HCT116 (cell line): ENCODE results near the gene ANKRD36C.

Experiments
- ATF3 ChIP-seq: IDR thresholded peaks from 2 replicates; pipeline ENCODE4 v1.6.1; 2012
- POLR2A ChIP-seq: IDR thresholded peaks from 2 replicates; pipeline ENCODE4 v1.7.0; 2011; ENCODE audit warnings: borderline replicate concordance; ENCODE audit not compliant: insufficient read depth, insufficient read length; ENCODE audit errors: extremely low read depth
- POLR2AphosphoS5 ChIP-seq: IDR thresholded peaks from 2 replicates; pipeline ENCODE4 v1.6.1; 2011; ENCODE audit warnings: mild to moderate bottlenecking, low read depth, low read length, moderate library complexity
- RAD21 ChIP-seq: IDR thresholded peaks from 2 replicates; pipeline ENCODE4 v1.6.1; 2012; ENCODE audit warnings: low read depth, mild to moderate bottlenecking
- SIN3A ChIP-seq: IDR thresholded peaks from 2 replicates; pipeline ENCODE4 v1.6.1; 2012; ENCODE audit warnings: low read depth
- SP1 ChIP-seq: IDR thresholded peaks from 2 replicates; pipeline ENCODE4 v1.6.1; 2012; ENCODE audit warnings: low read depth
- YY1 ChIP-seq: IDR thresholded peaks from 2 replicates; pipeline ENCODE4 v1.6.1; 2011; ENCODE audit warnings: low read length, low read depth, moderate library complexity, mild to moderate bottlenecking; ENCODE audit not compliant: insufficient replicate concordance; ENCODE audit errors: extremely low read depth
- ZFX ChIP-seq: fragments of 450-650 bp; IDR thresholded peaks from 2 replicates; pipeline ENCODE4 v1.6.1; 2017
- TF ChIP-seq, protein P1 (sequence below), 3 experiments: fragments of 200-600 bp in 1 of 3; sonication (generic) in 1 of 3; IDR thresholded peaks in 2 of 3; conservative IDR thresholded peaks in 1 of 3; 2 replicates each; pipeline ENCODE4 v1.5.1; 2012 to 2017; ENCODE audit warnings: low read depth in 2 of 3, low read length in 2 of 3, antibody characterized with exemption in 1 of 3, borderline replicate concordance in 1 of 3, control low read depth in 1 of 3, mild to moderate bottlenecking in 1 of 3, mixed read lengths in 1 of 3, mixed run types in 1 of 3, moderate library complexity in 1 of 3; ENCODE audit not compliant: insufficient read depth in 1 of 3
- TF ChIP-seq, protein P2 (sequence below): IDR thresholded peaks from 2 replicates; pipeline ENCODE4 v1.6.1; 2012; ENCODE audit warnings: low read depth

- TF ChIP-seq, protein P1, sequence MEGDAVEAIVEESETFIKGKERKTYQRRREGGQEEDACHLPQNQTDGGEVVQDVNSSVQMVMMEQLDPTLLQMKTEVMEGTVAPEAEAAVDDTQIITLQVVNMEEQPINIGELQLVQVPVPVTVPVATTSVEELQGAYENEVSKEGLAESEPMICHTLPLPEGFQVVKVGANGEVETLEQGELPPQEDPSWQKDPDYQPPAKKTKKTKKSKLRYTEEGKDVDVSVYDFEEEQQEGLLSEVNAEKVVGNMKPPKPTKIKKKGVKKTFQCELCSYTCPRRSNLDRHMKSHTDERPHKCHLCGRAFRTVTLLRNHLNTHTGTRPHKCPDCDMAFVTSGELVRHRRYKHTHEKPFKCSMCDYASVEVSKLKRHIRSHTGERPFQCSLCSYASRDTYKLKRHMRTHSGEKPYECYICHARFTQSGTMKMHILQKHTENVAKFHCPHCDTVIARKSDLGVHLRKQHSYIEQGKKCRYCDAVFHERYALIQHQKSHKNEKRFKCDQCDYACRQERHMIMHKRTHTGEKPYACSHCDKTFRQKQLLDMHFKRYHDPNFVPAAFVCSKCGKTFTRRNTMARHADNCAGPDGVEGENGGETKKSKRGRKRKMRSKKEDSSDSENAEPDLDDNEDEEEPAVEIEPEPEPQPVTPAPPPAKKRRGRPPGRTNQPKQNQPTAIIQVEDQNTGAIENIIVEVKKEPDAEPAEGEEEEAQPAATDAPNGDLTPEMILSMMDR (IDR thresholded peaks at IDR 0.05 in 2 of 3, conservative IDR thresholded peaks at IDR 0.05 in 1 of 3; ENCODE audit: borderline replicate concordance in 1 of 3, insufficient read depth in 1 of 3, low read depth in 2 of 3, low read length in 2 of 3) = no peak
- no peak for TF ChIP-seq SP1
- TF ChIP-seq POLR2A = no peak
- TF ChIP-seq ZFX = no peak
- TF ChIP-seq SIN3A = no peak
- TF ChIP-seq YY1 = no peak
- no peak for TF ChIP-seq RAD21
- TF ChIP-seq, protein P2, sequence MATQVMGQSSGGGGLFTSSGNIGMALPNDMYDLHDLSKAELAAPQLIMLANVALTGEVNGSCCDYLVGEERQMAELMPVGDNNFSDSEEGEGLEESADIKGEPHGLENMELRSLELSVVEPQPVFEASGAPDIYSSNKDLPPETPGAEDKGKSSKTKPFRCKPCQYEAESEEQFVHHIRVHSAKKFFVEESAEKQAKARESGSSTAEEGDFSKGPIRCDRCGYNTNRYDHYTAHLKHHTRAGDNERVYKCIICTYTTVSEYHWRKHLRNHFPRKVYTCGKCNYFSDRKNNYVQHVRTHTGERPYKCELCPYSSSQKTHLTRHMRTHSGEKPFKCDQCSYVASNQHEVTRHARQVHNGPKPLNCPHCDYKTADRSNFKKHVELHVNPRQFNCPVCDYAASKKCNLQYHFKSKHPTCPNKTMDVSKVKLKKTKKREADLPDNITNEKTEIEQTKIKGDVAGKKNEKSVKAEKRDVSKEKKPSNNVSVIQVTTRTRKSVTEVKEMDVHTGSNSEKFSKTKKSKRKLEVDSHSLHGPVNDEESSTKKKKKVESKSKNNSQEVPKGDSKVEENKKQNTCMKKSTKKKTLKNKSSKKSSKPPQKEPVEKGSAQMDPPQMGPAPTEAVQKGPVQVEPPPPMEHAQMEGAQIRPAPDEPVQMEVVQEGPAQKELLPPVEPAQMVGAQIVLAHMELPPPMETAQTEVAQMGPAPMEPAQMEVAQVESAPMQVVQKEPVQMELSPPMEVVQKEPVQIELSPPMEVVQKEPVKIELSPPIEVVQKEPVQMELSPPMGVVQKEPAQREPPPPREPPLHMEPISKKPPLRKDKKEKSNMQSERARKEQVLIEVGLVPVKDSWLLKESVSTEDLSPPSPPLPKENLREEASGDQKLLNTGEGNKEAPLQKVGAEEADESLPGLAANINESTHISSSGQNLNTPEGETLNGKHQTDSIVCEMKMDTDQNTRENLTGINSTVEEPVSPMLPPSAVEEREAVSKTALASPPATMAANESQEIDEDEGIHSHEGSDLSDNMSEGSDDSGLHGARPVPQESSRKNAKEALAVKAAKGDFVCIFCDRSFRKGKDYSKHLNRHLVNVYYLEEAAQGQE = no peak
- no peak for TF ChIP-seq ATF3
- TF ChIP-seq POLR2AphosphoS5 = no peak
These were observed 191.7 kb downstream of the ANKRD36C start for GRCh38 chr2:95799892-95800291.
